Measurements from ENCODE around the gene OSGEPL1.
"Not testable (repeated sequence)": the region's sequence is repeated elsewhere in the genome, so short reads cannot be mapped to it uniquely, and the experiment has no call there.

Gene OSGEPL1

DNA sequence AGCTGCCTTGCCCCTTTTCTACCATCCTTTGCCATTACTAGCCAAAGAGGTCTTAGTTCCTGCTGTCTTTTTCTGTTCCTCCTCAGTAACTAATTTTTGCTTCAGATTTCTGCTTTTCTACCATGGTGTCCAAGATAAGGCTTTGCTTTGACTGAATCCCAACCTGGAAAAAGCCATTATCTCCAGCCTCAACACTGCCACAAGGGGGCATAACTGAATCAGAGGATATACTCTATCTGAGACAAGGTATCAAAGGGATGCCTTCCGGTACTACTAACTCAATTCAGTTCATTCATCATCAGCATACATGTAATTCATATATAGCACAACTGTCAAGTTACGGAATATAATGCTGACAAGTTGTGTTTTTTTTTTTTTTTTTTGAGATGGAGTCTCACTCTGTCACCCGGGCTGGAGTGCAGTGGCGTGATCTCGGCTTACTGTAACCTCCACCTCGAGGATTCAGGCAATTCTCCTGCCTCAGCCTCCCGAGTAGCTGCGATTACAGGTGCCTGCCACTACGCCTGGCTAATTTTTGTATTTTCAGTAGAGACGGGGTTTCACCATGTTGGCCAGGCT, 11.4 kb downstream of the OSGEPL1 start:
- in situ Hi-C loops (cut with HindIII; ENCODE audit: low sequenced_read_pairs): no loop called here

DNA sequence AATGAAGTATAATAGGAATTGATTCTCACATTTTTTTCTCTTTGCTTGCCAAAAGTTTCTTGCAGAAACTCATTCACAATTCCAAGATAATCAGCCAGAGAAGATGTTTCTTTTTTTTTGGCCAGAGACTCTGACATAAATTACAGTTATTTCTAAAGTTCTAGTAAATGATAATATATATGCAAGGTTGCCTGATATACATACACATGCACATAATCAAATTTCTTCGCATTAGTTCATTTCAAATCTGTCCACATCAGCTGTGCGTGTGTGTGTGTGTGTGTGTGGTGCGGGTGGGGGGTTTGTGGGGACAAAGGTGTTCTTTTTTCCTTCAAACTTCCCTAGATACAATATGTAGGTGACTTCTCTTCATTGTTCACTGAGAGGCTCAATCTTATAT, 33.2 kb downstream of the OSGEPL1 start:
- in situ Hi-C loops (cut with HindIII; ENCODE audit: low sequenced_read_pairs): no loop called here

DNA sequence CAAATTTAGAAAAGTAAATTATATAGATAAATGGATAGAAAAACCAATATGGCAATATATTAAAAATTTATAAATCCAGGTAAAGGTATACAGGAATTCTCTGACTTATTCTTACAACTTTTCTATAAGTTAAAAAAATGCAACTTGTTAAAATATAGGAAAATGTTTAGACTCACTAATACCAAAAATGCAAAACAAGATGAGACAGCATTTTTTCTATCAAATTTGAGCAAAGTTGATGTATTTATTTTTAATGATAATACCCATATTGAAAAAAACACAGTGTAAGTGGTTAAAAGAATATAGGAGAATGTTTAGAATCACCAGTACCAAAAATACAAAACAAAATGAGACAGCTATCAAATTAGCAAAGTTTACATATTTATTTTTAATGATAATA, 35.7 kb downstream of the OSGEPL1 start:
- in situ Hi-C loops (cut with HindIII; ENCODE audit: low sequenced_read_pairs): no loop called here

DNA sequence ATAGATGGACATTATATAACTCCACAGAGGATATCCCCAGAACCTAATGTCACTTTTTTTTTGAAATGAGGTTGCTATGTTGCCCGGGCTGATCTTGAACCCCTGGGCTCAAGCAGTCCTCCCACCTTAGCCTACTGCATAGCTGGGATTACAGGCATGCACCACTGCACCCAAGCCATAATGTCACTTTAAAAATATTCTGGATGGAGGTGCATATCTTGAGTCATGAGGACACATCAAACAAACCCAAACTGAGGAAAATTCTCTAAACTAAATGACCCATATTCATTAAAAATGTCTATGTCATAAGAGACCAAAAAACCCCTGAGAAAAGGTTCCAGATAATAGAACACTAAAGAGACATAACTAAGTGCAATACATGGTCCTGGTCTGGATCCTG, 36.3 kb downstream of the OSGEPL1 start:
- in situ Hi-C loops (cut with HindIII; ENCODE audit: low sequenced_read_pairs): no loop called here

DNA sequence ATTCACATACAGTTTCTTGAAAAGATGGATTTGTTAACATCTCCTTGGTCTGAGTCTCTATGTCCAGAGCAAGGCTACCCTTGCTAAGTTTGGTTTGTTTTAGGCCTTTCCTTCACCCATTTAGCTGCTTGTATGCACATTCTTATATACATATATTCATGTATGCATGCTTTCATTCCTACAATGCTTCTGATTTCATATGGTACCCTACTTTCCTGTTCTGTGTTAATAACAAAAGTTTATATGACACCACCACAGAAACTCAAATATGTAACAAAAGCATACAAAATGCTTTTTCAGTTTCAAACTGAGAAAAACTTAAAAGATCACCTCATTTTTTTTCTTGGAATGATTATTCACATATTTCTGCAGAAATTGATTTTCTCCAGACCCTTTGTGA, 39.4 kb downstream of the OSGEPL1 start:
- in situ Hi-C loops (cut with HindIII; ENCODE audit: low sequenced_read_pairs): no loop called here

DNA sequence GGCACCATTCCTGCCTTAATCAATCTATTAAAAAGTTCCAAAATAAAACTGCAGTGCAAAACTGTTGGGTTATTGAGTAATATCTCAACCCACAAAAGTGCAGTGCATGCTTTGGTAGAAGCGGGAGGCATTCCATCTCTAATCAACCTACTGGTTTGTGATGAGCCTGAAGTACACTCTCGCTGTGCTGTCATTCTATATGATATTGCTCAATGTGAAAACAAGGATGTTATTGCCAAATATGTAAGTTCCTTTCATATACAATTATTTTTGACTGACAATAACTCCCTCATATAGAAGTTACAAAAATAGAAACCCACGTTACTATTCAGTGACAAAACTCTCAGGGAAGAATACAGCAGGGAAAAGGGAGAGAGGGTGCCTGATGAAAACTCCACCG, 43.0 kb downstream of the OSGEPL1 start:
- in situ Hi-C loops (cut with HindIII; ENCODE audit: low sequenced_read_pairs): no loop called here

DNA sequence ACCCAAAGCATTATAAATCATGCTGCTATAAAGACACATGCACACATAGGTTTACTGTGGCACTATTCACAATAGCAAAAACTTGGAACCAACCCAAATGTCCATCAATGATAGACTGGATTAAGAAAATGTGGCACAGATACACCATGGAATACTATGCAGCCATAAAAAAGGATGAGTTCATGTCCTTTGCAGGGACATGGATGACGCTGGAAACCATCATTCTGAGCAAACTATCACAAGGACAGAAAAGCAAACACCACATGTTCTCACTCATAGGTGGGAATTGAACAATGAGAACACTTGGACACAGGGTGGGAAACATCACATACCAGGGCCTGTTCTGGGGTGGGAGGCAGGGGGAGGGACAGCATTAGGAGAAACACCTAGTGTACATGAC, 45.0 kb downstream of the OSGEPL1 start:
- in situ Hi-C loops (cut with HindIII; ENCODE audit: low sequenced_read_pairs): not testable (repeated sequence)

DNA sequence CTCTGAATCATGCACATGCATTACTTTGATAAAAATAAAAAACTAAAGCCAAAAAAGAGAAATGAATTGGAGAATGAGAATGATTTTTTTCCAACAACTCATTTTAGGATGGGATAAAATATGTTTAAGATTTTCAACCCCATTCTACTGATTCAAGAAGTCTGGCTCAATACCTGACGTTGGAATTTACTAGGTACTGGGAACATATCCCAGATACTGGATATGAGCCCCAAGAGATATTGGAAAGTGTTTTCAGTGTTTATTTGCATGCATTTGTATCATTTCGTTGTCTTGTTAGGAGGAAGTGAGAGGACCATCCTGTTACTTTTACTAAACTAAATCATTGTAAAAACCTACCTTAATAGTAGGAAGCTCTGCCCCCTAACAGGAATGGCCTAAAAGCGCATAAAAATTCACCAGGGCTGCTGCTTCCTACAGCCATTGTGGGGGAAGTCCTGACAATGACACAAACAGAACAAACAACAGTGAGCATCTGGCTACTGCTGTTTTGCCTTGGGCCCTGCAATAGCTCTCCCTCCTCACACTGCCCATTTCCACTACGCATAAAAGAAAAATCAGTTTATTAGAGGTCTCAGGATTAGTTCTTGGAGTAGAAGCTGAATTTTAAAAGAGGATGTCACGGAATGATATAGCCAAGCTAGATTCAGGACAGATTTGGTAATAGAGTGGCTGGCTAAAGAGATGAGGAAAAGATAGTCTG, 52.9 kb downstream of the OSGEPL1 start:
- in situ Hi-C loops (cut with HindIII; ENCODE audit: low sequenced_read_pairs): no loop called here

DNA sequence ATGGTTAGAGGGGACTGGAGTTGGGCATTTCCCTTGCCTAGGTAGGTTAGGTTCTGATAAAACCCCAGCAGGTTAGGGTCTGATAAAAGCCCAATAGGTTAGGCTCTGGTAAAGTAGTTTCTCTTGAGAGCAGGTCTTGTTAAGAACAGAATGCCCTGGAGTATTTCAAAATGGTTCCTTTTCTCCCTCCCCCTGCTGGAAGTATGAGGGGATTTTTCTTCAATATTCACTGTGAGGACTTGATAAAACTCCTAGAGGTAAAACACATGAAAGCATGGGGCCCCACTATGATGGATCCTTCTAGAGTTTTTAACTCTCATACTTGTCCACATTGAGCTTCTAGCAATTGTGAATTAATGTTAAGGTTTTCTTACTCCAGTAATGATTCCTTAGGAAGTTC, 60.5 kb downstream of the OSGEPL1 start:
- in situ Hi-C loops (cut with HindIII; ENCODE audit: low sequenced_read_pairs): no loop called here

DNA sequence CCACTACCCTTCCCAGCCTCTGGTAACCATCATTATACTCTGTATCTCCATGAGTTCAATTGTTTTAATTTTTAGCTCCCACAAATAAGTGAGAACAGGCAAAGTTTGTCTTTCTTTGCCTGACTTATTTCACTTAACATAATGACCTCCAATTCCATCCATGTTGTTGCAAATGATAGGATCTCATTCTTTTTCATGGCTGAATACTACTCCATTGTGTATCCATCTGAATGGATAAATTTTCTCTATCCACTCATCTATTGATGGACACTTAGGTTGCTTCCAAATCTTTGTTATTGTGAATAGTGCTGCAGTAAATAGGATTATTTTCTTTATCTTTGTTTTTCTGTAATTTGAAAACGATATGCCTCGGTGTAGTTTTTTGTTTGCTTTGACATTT, 61.9 kb downstream of the OSGEPL1 start:
- in situ Hi-C loops (cut with HindIII; ENCODE audit: low sequenced_read_pairs): no loop called here

DNA sequence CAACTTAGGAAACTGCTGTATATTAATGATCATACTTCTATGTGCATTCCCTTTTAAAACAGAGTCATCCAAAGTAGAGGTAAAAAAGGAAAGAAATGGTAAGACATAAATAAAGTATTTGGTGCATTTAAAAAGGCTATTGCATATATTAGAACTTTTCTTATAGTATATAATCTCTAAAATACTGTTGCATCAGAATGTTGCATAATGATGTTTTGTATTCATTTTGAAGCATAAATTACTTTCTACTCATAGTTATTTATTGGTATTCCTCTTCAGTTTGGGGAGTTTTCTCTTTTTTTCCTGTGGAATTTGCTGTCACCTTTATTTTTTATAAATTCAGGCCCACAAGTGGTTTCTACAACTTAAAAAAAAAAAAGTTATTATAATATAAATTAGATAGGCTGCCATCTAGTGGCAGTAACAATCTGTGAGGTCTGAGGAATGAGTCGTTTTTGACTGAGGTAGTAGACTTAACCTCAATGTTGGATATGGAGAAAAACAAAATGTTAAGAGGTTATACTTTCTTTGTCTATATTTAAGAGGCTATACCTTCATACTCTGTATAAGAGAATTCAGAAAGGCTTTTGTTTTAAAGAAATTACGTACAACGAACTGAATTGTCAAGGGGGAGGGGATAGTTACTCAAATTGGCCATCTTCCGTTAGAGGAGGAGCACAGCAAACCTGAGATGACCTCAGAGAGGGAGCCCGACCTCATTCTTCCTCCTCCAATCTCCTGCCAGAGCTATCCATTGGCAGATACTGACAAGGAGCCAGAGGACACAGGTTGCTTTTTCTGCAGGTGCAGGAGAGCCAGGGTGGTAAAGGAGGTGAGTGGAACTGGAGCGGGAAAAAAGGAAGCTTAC, 64.3 kb downstream of the OSGEPL1 start:
- in situ Hi-C loops (cut with HindIII; ENCODE audit: low sequenced_read_pairs): no loop called here

Data from endothelial cell of hepatic sinusoid (primary cell).